ENCODE measurements around the gene ADSS1. TPM values are rescaled to one million over a fixed set of nuclear protein-coding genes. Genes with fewer than 3 reads are reported as not detected.

The ADSS1 gene
- total RNA-seq, 1 experiment from 2014 or later = 10.0 TPM

DNA sequence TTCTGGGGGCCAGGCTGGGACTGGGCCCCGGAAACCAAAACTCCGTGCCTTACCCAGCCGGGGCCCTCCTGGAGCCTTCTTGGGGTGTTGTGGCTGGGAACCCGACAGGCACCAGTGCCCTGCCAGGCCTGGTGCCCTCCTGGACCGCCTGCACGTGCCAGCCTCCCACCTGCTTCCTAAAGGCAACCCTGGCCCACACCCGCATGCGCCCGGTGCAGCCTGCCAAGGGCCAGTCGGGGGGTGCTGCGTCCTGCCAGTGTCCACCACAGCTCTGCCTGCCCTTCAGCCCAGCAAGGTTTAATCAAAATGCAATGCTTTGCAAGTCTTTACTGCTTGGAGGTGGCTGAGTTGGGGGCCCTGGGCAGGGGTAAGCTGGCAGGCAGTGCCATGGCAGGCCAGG lies 5.2 kb upstream of the ADSS1 start:
- CTCF ChIA-PET = no interaction called here
- POLR2A ChIA-PET = no interaction called here
- Mint-ChIP-seq H3K9me3 (no peaks in the 10 kb centered on the region), H3K36me3 (peaks cover 2% of the 10 kb centered on the region; the same call in 1 of the 2 replicates), H3K27me3 (ENCODE audit: low read depth) (no peaks in the 10 kb centered on the region), H3K4me1 (no peaks in the 10 kb centered on the region), H3K4me3 (no peak overlapping the region), H3K27ac (no peak overlapping the region)
- no peak for DNase-seq (ENCODE audit: low spot score)
- TF ChIP-seq ZNF263 (CRISPR knock-in tag; IDR thresholded peaks at IDR 0.05; ENCODE audit: low read depth) = no peak
- TF ChIP-seq, protein P1, sequence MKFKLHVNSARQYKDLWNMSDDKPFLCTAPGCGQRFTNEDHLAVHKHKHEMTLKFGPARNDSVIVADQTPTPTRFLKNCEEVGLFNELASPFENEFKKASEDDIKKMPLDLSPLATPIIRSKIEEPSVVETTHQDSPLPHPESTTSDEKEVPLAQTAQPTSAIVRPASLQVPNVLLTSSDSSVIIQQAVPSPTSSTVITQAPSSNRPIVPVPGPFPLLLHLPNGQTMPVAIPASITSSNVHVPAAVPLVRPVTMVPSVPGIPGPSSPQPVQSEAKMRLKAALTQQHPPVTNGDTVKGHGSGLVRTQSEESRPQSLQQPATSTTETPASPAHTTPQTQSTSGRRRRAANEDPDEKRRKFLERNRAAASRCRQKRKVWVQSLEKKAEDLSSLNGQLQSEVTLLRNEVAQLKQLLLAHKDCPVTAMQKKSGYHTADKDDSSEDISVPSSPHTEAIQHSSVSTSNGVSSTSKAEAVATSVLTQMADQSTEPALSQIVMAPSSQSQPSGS (CRISPR knock-in tag; IDR thresholded peaks at IDR 0.05; ENCODE audit: borderline replicate concordance, low read depth) = no peak
- ATAC-seq = no peak

DNA sequence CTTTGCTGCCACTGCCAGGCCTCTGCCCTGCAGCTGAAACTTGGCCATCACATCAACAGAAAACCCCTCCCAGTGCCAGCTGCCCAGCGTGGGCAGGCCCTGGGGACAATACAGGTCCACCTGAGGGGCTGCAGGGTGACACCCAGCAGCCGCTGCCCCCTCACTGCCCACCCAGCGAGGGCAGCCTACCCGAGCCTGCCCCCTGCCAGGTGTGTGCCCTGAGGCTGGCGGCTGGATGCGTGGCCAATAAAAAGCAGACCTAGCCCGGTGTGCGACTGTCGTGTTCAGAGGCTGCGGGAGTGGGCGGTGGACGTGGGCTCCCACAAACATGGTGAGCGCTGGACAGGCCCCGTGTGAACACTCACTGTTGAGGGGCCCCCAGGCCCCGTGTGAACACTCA lies 4.7 kb upstream of the ADSS1 start:
- no peaks in the 10 kb centered on the region for H3K27me3 Mint-ChIP-seq (ENCODE audit: low read depth)
- POLR2A ChIA-PET = no interaction called here
- TF ChIP-seq NR3C1 (CRISPR knock-in tag; conservative IDR thresholded peaks at IDR 0.05; ENCODE audit: low read depth) (no peak), ZNF416 (CRISPR knock-in tag; IDR thresholded peaks at IDR 0.05) (no peak), RORB (CRISPR knock-in tag; IDR thresholded peaks at IDR 0.05) (no peak), JUN (CRISPR knock-in tag; IDR thresholded peaks at IDR 0.05) (no peak)
- TF ChIP-seq, protein P2, sequence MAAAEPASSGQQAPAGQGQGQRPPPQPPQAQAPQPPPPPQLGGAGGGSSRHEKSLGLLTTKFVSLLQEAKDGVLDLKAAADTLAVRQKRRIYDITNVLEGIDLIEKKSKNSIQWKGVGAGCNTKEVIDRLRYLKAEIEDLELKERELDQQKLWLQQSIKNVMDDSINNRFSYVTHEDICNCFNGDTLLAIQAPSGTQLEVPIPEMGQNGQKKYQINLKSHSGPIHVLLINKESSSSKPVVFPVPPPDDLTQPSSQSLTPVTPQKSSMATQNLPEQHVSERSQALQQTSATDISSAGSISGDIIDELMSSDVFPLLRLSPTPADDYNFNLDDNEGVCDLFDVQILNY (CRISPR knock-in tag; IDR thresholded peaks at IDR 0.05) = no peak
- TF ChIP-seq, protein P3, sequence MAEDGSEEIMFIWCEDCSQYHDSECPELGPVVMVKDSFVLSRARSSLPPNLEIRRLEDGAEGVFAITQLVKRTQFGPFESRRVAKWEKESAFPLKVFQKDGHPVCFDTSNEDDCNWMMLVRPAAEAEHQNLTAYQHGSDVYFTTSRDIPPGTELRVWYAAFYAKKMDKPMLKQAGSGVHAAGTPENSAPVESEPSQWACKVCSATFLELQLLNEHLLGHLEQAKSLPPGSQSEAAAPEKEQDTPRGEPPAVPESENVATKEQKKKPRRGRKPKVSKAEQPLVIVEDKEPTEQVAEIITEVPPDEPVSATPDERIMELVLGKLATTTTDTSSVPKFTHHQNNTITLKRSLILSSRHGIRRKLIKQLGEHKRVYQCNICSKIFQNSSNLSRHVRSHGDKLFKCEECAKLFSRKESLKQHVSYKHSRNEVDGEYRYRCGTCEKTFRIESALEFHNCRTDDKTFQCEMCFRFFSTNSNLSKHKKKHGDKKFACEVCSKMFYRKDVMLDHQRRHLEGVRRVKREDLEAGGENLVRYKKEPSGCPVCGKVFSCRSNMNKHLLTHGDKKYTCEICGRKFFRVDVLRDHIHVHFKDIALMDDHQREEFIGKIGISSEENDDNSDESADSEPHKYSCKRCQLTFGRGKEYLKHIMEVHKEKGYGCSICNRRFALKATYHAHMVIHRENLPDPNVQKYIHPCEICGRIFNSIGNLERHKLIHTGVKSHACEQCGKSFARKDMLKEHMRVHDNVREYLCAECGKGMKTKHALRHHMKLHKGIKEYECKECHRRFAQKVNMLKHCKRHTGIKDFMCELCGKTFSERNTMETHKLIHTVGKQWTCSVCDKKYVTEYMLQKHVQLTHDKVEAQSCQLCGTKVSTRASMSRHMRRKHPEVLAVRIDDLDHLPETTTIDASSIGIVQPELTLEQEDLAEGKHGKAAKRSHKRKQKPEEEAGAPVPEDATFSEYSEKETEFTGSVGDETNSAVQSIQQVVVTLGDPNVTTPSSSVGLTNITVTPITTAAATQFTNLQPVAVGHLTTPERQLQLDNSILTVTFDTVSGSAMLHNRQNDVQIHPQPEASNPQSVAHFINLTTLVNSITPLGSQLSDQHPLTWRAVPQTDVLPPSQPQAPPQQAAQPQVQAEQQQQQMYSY (CRISPR knock-in tag; IDR thresholded peaks at IDR 0.05) = no peak
- peaks cover 2% of the 10 kb centered on the region; the same call in 1 of the 2 replicates for H3K36me3 Mint-ChIP-seq
- no peak for ATAC-seq
- CTCF ChIA-PET = no interaction called here
- H3K4me1 Mint-ChIP-seq = no peaks in the 10 kb centered on the region
- H3K27ac Mint-ChIP-seq = no peak overlapping the region
- no peaks in the 10 kb centered on the region for H3K9me3 Mint-ChIP-seq
- no peak overlapping the region for H3K4me3 Mint-ChIP-seq
- DNase-seq (ENCODE audit: low spot score) = no peak

DNA sequence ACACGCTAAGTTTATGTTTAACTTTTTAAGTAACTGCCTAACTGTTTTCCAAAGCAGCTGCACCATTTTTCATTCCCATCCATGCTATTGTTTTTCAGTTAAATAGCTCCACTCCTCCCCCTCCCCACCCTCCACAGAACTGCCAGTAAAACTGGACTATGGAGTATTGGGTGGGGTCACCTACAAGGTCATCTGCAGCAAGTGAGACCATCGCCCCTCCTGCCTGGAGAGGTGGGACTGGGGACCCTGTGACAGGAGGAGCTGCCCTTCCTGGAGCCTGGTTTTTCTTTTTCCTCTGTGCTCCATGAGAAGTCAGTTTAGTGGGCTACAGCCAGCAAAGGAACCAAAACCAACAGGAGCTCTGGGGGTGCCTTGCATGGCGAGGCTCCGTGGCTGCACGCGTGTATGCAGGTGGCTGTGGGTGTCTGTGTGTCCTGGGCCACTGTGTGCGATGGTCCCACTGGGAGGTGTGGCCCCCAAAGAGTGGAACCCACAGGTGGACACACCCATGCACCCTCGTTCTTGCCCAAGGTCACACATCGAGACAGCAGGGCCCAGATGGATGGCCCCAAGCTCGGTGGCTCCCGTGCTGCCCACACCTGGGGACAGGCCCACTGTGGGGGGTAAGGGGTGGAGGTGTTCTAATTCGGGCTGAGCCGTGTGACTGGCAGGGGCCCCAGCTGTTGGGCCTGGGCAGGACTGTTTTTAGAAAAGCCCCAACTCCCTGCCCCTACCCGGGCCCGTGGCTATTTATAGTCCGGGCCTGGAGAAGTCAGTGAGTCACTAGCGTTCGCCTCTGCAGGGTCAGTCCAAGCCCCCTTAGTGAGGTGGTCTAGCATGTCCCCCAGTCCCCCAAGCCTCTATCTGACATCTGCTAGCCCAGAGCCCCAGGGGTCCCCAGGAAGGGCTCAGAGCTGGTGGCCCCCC lies 2.3 kb upstream of the ADSS1 start:
- H3K9me3 Mint-ChIP-seq = no peaks in the 10 kb centered on the region
- H3K27ac Mint-ChIP-seq = no peak overlapping the region
- H3K4me3 Mint-ChIP-seq = no peak overlapping the region
- CTCF ChIA-PET = interaction anchor here (0.7 to 1.9 kb wide), 7 partner anchors 10 to 104 kb away, joined by 3 to 4 read pairs (median 4); partner anchors contain the start of gene SIVA1
- no peaks in the 10 kb centered on the region for H3K36me3 Mint-ChIP-seq
- DNase-seq (ENCODE audit: low spot score) = no peak
- POLR2A ChIA-PET = no interaction called here
- TF ChIP-seq ZNF317 (CRISPR knock-in tag; IDR thresholded peaks at IDR 0.05; ENCODE audit: borderline replicate concordance, low read depth) (no peak), SOX15 (CRISPR knock-in tag; IDR thresholded peaks at IDR 0.05) (no peak), TP53 (CRISPR knock-in tag; IDR thresholded peaks at IDR 0.05) (no peak), RELA (CRISPR knock-in tag; IDR thresholded peaks at IDR 0.05; ENCODE audit: borderline replicate concordance) (no peak), GABPB1 (CRISPR knock-in tag; IDR thresholded peaks at IDR 0.05) (no peak), NR1H2 (CRISPR knock-in tag; IDR thresholded peaks at IDR 0.05) (no peak), SMAD4 (CRISPR knock-in tag; IDR thresholded peaks at IDR 0.05) (no peak), TEAD4 (CRISPR knock-in tag; IDR thresholded peaks at IDR 0.05) (no peak), ZNF671 (CRISPR knock-in tag; IDR thresholded peaks at IDR 0.05) (no peak), HMGA2 (CRISPR knock-in tag; IDR thresholded peaks at IDR 0.05) (no peak), ETV6 (CRISPR knock-in tag; IDR thresholded peaks at IDR 0.05) (no peak), GRHL2 (CRISPR knock-in tag; IDR thresholded peaks at IDR 0.05; ENCODE audit: insufficient replicate concordance, severe bottlenecking) (no peak), NR3C1 (CRISPR knock-in tag; conservative IDR thresholded peaks at IDR 0.05; ENCODE audit: low read depth) (no peak), FOXJ3 (CRISPR knock-in tag; IDR thresholded peaks at IDR 0.05; ENCODE audit: borderline replicate concordance) (no peak)
- TF ChIP-seq, protein P4, sequence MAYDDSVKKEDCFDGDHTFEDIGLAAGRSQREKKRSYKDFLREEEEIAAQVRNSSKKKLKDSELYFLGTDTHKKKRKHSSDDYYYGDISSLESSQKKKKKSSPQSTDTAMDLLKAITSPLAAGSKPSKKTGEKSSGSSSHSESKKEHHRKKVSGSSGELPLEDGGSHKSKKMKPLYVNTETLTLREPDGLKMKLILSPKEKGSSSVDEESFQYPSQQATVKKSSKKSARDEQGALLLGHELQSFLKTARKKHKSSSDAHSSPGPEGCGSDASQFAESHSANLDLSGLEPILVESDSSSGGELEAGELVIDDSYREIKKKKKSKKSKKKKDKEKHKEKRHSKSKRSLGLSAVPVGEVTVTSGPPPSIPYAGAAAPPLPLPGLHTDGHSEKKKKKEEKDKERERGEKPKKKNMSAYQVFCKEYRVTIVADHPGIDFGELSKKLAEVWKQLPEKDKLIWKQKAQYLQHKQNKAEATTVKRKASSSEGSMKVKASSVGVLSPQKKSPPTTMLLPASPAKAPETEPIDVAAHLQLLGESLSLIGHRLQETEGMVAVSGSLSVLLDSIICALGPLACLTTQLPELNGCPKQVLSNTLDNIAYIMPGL (CRISPR knock-in tag; IDR thresholded peaks at IDR 0.05) = no peak
- TF ChIP-seq, protein P5, sequence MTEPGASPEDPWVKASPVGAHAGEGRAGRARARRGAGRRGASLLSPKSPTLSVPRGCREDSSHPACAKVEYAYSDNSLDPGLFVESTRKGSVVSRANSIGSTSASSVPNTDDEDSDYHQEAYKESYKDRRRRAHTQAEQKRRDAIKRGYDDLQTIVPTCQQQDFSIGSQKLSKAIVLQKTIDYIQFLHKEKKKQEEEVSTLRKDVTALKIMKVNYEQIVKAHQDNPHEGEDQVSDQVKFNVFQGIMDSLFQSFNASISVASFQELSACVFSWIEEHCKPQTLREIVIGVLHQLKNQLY (CRISPR knock-in tag; IDR thresholded peaks at IDR 0.05) = no peak
- peaks cover 5% of the 10 kb centered on the region for H3K4me1 Mint-ChIP-seq
- no peaks in the 10 kb centered on the region for H3K27me3 Mint-ChIP-seq (ENCODE audit: low read depth)
- no peak for ATAC-seq
